Subcutaneous adipose tissue (tissue), 4 donors: ENCODE results near the gene ABR. TPM values are rescaled to one million over a fixed set of nuclear protein-coding genes. Genes with fewer than 3 reads are reported as not detected.

Experiments used
- total RNA-seq, 4 donors: library from RNA; depleted of rRNA; stranded (reverse); fragments of >200 nt; gene quantifications; one replicate each; pipeline ENCODE4 v1.1.0, GENCODE V29; 2016
- TF ChIP-seq, protein P1 (sequence below): fragments of 450-650 bp; IDR thresholded peaks from one replicate; pipeline ENCODE4 v1.5.1; 2016; ENCODE audit warnings: low read depth, mild to moderate bottlenecking, control low read depth, antibody characterized with exemption, moderate library complexity

ABR gene
- total RNA-seq, 4 donors from 2014 or later, result 53.8 to 82.8 (median 70.8) TPM

- TF ChIP-seq, protein P1, sequence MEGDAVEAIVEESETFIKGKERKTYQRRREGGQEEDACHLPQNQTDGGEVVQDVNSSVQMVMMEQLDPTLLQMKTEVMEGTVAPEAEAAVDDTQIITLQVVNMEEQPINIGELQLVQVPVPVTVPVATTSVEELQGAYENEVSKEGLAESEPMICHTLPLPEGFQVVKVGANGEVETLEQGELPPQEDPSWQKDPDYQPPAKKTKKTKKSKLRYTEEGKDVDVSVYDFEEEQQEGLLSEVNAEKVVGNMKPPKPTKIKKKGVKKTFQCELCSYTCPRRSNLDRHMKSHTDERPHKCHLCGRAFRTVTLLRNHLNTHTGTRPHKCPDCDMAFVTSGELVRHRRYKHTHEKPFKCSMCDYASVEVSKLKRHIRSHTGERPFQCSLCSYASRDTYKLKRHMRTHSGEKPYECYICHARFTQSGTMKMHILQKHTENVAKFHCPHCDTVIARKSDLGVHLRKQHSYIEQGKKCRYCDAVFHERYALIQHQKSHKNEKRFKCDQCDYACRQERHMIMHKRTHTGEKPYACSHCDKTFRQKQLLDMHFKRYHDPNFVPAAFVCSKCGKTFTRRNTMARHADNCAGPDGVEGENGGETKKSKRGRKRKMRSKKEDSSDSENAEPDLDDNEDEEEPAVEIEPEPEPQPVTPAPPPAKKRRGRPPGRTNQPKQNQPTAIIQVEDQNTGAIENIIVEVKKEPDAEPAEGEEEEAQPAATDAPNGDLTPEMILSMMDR, result no peak
Measured at GRCh38 chr17:1126801-1127550, 52.8 kb downstream of the ABR start.

DNA sequence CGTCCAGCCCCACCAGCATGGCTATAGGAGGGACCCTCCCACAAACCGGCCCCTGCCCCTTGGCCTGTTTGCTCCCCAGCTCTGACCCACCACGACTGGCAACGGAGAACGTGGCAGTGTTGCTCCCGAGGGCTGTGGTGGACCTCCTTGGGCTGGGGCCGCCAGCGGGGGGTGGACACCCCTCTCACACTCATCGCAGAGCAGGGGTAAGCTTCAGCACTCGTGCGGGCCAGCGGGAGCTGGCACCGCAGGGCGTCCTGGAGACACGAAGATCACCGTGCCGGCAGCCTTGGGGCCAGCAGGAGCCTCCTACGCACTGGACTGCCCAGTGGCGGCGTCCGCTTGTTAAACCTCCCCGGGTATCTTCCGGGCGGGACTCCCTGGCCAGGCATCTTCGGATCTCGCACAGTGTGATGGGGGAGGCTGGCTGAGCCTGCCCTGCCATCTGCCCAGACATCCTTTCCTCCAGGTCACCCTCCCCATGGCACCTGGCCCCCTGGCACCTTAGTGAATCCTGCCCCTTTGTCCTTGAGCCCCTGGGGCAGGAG, 53.5 kb downstream of the ABR start:
- TF ChIP-seq, protein P1, result no peak

DNA sequence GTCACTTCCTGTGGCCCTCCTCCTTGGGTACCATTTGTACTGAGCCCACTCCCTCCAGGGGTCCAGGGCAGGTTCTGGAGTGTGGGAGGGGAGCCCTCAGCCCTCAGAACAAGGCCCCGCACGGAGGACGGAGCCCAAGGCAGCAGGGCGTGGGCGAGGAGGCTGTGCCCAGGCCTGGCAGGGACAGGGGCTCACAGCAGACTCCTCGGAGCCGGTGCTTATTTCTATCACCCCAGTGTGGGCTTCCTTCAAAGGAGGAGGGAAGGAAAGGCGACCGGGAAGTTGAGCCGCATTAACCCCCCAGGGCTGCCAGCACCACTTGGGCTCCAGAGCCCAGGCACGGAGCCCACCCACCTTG, 54.0 kb downstream of the ABR start:
- TF ChIP-seq, protein P1, result no peak

GRCh38 chr17:1124896-1125787, 54.6 kb downstream of the ABR start:
- TF ChIP-seq, protein P1, result no peak

DNA sequence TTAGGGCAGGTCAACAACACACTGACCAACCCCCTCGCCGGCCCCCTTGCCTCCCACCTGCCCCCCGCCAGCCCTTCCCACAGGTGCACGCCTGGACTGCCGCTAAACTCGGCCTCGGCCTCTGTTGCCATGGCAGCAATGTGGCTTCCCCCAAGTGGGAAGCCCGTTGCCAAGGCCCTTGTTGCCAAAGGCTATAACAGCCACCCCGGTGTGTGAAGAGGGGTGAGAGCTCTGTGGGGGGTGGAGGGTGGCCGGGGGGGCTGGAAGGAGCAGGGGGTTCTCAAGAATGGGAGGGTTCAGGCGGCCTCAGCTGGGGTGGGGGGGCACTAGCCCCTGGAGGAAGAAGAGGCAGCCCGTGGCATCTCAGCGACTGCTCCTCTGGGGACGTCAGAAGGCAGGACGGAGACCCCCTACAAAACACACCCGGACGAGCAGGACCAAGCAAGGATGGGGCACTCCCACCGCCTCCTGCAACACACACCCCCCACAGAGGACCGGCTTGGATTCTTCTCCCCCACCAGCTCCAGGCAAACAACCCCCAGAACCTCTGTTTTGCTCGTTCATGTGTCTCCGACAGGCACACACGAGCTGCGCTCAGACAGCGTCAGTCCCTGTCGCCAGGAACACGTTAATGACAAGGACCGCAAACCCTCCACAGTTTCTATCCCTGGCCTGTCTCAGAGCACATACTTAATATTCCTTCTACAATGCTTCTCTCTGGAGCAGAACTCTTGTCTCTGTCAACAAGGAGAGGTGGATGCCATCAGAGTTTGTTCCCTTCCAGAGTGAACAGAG, 55.7 kb downstream of the ABR start:
- TF ChIP-seq, protein P1, result no peak

GRCh38 chr17:1123393-1123831, 56.4 kb downstream of the ABR start:
- TF ChIP-seq, protein P1, result no peak
